Measurements from ENCODE around the gene ZNF605.
"Not testable (repeated sequence)": the region's sequence is repeated elsewhere in the genome, so short reads cannot be mapped to it uniquely, and the experiment has no call there.

Gene ZNF605

DNA sequence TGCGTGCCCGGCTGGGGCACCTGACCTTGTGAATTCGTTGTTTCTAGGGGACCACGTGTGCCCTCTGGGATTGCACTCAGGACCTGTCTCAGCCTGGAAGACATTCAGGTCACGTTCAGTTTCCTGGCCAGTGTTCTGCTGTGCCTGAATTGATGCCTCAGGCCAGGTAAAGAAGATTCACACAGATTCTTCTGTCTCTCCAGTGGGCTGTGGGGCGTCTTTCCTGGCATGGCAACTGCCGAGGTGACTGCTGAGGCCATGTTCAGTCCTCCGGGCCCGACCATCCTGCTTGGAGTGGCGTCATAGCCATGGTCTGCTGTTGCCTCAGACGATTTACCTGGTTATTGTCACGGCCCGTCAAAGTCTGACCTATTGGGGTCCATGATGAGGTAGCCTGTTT, 13.5 kb downstream of the ZNF605 start:
- Mint-ChIP-seq H3K4me3 (no peak overlapping the region), H3K4me1 (no peaks in the 10 kb centered on the region), H3K27me3 (no peaks in the 10 kb centered on the region), H3K36me3 (ENCODE audit: insufficient read depth) (peaks cover 11% of the 10 kb centered on the region), H3K9me3 (peaks cover 5% of the 10 kb centered on the region), H3K27ac (ENCODE audit: low read depth) (no peak overlapping the region)
- no peak for DNase-seq (ENCODE audit: low spot score in 2 of 2)
- no peak for ATAC-seq (replicated peaks; ENCODE audit: extremely low read depth, poor library complexity, severe bottlenecking)

DNA sequence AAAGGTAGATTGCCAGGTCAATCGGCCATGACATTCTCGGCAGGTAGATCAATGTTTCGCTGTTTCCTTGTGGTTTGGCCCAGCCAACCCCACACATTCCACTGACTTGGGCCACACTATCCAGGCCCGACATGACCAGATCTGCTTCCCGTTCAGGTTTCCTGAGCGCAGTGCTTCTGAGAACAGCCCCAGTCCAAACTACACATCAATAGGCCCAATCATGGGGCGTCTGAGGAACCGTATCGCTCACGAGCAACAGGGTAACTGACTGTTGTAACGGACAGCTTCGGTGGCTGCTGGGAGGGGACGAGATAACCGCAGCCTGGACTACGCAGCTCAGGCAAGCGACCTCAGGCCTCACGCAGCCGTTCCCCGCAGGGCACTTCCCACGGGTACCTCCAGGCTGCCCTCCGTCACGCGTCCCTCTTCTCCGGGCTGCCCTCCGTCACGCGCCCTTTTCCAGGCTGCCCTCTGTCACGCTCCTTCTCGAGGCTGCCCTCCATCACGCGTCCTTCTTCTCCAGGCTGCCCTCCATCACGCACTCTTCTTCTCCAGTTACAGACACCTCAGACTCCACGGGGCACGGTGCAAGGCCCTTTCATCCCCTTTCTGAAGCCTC, 14.7 kb downstream of the ZNF605 start:
- Mint-ChIP-seq H3K27ac (ENCODE audit: low read depth) (no peak overlapping the region), H3K9me3 (peaks cover 5% of the 10 kb centered on the region), H3K4me3 (no peak overlapping the region), H3K4me1 (no peaks in the 10 kb centered on the region), H3K36me3 (ENCODE audit: insufficient read depth) (peaks cover 11% of the 10 kb centered on the region), H3K27me3 (no peaks in the 10 kb centered on the region)
- DNase-seq (ENCODE audit: low spot score in 2 of 2) (no peak), ATAC-seq (replicated peaks; ENCODE audit: extremely low read depth, poor library complexity, severe bottlenecking) (no peak)

DNA sequence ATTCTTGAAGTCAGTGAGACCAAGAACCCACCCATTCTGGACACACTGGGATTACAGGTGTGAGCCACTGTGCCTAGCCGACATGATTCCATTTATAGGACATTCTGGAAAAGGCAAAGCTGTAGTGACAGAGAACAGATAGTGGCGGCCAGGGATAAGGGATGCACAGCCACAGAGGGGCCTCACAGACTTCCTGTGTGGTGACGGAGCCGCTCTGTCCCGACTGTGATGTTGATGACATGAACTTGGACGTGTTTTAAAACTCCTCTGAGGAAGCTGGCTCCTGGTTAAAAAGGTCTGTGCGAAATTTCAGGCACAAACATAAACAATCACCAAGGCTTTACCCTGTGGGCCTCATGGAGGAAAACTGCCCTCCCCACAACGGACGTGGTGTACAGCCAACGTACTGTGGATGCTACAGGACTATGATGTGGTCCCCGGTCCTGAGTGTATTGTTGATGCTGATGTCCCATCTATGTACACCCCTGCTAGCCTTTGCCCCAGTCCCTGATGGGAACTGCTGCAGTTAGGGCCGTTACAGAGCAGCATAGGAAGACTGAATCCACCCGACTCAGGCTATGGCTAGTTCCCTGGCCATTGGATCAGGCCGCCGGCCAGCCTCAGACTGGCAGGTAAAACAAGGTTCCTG, 15.9 kb downstream of the ZNF605 start:
- peaks cover 9% of the 10 kb centered on the region for H3K36me3 Mint-ChIP-seq (ENCODE audit: insufficient read depth)
- H3K9me3 Mint-ChIP-seq, result peaks cover 7% of the 10 kb centered on the region
- no peak overlapping the region for H3K27ac Mint-ChIP-seq (ENCODE audit: low read depth)
- DNase-seq (ENCODE audit: low spot score in 2 of 2) (no peak), ATAC-seq (replicated peaks; ENCODE audit: extremely low read depth, poor library complexity, severe bottlenecking) (no peak)
- H3K4me3 Mint-ChIP-seq, result no peak overlapping the region
- H3K4me1 Mint-ChIP-seq, result no peaks in the 10 kb centered on the region
- H3K27me3 Mint-ChIP-seq, result no peaks in the 10 kb centered on the region

GRCh38 chr12:132938807-132939206, 17.3 kb downstream of the ZNF605 start:
- not testable (repeated sequence) for H3K36me3 Mint-ChIP-seq (ENCODE audit: insufficient read depth); H3K4me3 Mint-ChIP-seq; H3K4me1 Mint-ChIP-seq; H3K27ac Mint-ChIP-seq (ENCODE audit: low read depth); H3K27me3 Mint-ChIP-seq; ATAC-seq (replicated peaks; ENCODE audit: extremely low read depth, poor library complexity, severe bottlenecking); DNase-seq (ENCODE audit: low spot score in 2 of 2)
- H3K9me3 Mint-ChIP-seq, result peaks cover 15% of the 10 kb centered on the region

GRCh38 chr12:132937476-132937875, 18.6 kb downstream of the ZNF605 start:
- no peak overlapping the region for H3K27ac Mint-ChIP-seq (ENCODE audit: low read depth)
- H3K9me3 Mint-ChIP-seq, result peaks cover 15% of the 10 kb centered on the region
- H3K36me3 Mint-ChIP-seq (ENCODE audit: insufficient read depth), result no peaks in the 10 kb centered on the region
- no peak for ATAC-seq (replicated peaks; ENCODE audit: extremely low read depth, poor library complexity, severe bottlenecking)
- no peak overlapping the region for H3K4me3 Mint-ChIP-seq
- no peaks in the 10 kb centered on the region for H3K27me3 Mint-ChIP-seq
- DNase-seq (ENCODE audit: low spot score in 2 of 2), result no peak
- no peaks in the 10 kb centered on the region for H3K4me1 Mint-ChIP-seq

- not testable (repeated sequence) for H3K36me3 Mint-ChIP-seq (ENCODE audit: insufficient read depth); H3K4me3 Mint-ChIP-seq; H3K27me3 Mint-ChIP-seq; DNase-seq (ENCODE audit: low spot score in 2 of 2); H3K4me1 Mint-ChIP-seq; ATAC-seq (replicated peaks; ENCODE audit: extremely low read depth, poor library complexity, severe bottlenecking); H3K27ac Mint-ChIP-seq (ENCODE audit: low read depth)
- H3K9me3 Mint-ChIP-seq, result peaks cover 14% of the 10 kb centered on the region
Observed at GRCh38 chr12:132936921-132937320, 19.2 kb downstream of the ZNF605 start.

DNA sequence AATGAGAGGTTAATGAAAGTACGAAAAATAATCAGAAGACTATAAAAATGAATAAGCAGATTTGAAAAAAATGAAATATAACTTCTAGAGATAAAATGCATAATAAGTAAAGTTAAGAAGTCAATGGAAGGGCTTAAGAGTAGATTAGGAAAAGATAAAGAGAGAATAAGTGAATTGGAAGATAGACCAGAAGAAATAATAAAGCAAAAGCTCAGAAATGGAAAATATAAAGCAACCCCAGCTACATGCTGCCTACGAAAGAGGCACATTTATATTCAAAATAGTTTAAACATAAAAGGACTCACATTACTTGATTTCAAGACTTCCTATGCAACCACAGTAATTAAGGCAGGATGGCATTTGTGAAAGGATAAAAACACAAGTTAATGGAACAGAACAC, 19.9 kb downstream of the ZNF605 start:
- Mint-ChIP-seq H3K9me3 (peaks cover 15% of the 10 kb centered on the region), H3K27me3 (no peaks in the 10 kb centered on the region), H3K4me3 (no peak overlapping the region), H3K27ac (ENCODE audit: low read depth) (no peak overlapping the region), H3K4me1 (no peaks in the 10 kb centered on the region), H3K36me3 (ENCODE audit: insufficient read depth) (peaks cover 3% of the 10 kb centered on the region)
- no peak for ATAC-seq (replicated peaks; ENCODE audit: extremely low read depth, poor library complexity, severe bottlenecking)
- DNase-seq (ENCODE audit: low spot score in 2 of 2), result no peak

GRCh38 chr12:132926415-132926833, 29.7 kb downstream of the ZNF605 start:
- peaks cover 47% of the 10 kb centered on the region for H3K9me3 Mint-ChIP-seq
- DNase-seq (ENCODE audit: low spot score in 2 of 2) (no peak), ATAC-seq (replicated peaks; ENCODE audit: extremely low read depth, poor library complexity, severe bottlenecking) (no peak)
- peaks cover 2% of the 10 kb centered on the region for H3K36me3 Mint-ChIP-seq (ENCODE audit: insufficient read depth)
- H3K4me1 Mint-ChIP-seq, result no peaks in the 10 kb centered on the region
- H3K4me3 Mint-ChIP-seq, result no peak overlapping the region
- no peaks in the 10 kb centered on the region for H3K27me3 Mint-ChIP-seq
- H3K27ac Mint-ChIP-seq (ENCODE audit: low read depth), result no peak overlapping the region

GRCh38 chr12:132925597-132926414, 30.3 kb downstream of the ZNF605 start:
- H3K36me3 Mint-ChIP-seq (ENCODE audit: insufficient read depth), result no peaks in the 10 kb centered on the region
- H3K27ac Mint-ChIP-seq (ENCODE audit: low read depth), result no peak overlapping the region
- H3K9me3 Mint-ChIP-seq, result peaks cover 43% of the 10 kb centered on the region
- H3K27me3 Mint-ChIP-seq, result no peaks in the 10 kb centered on the region
- no peak overlapping the region for H3K4me3 Mint-ChIP-seq
- no peak for DNase-seq (ENCODE audit: low spot score in 2 of 2)
- ATAC-seq (replicated peaks; ENCODE audit: extremely low read depth, poor library complexity, severe bottlenecking), result no peak
- no peaks in the 10 kb centered on the region for H3K4me1 Mint-ChIP-seq

DNA sequence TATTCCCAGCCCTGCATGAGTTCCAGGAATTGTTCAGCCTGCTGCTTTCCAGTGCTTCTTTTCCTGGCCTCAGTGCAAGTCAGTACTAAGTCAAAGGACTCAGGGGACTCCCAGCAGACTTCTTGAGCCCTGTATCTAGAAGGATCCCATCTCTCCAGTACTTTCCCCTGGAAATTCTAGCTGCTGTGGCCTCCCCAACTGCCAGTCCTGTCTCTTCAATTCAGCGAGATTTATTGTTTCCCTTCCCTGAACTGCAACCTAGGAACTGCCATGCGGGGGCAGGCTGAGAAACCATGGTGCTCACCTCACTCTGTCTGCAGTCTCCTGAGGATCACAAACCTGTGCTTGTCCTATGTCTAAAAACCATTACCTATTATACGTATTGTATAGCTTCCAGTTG, 31.8 kb downstream of the ZNF605 start:
- Mint-ChIP-seq H3K4me1 (no peaks in the 10 kb centered on the region), H3K9me3 (peaks cover 36% of the 10 kb centered on the region), H3K27me3 (no peaks in the 10 kb centered on the region), H3K36me3 (ENCODE audit: insufficient read depth) (no peaks in the 10 kb centered on the region), H3K27ac (ENCODE audit: low read depth) (no peak overlapping the region), H3K4me3 (no peak overlapping the region)
- no peak for ATAC-seq (replicated peaks; ENCODE audit: extremely low read depth, poor library complexity, severe bottlenecking)
- no peak for DNase-seq (ENCODE audit: low spot score in 2 of 2)

- no peak for ATAC-seq (replicated peaks; ENCODE audit: extremely low read depth, poor library complexity, severe bottlenecking)
Observed at GRCh38 chr12:132923356-132923909, 32.7 kb downstream of the ZNF605 start.

DNA sequence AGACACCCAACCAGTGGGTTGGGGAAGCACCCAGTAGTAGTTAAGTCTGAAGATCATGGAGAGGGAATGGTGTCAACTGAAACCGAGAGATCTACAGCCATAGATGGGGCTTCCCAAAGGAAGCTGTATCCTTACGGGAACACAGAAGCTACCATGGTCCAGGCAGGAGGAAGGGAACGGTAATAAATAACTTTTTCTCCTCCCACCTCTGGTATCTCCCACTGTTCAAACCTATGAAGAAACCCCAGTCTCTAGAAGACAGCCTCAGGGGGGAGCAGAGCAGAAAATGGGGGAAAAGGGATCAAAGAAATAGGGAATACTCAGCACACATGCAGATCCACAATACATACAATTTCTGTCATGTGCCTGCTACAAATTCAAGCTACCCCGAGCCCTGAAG, 33.4 kb downstream of the ZNF605 start:
- DNase-seq (ENCODE audit: low spot score in 2 of 2) (no peak), ATAC-seq (replicated peaks; ENCODE audit: extremely low read depth, poor library complexity, severe bottlenecking) (no peak)
- no peak overlapping the region for H3K27ac Mint-ChIP-seq (ENCODE audit: low read depth)
- H3K9me3 Mint-ChIP-seq, result peaks cover 36% of the 10 kb centered on the region
- H3K36me3 Mint-ChIP-seq (ENCODE audit: insufficient read depth), result no peaks in the 10 kb centered on the region
- no peaks in the 10 kb centered on the region for H3K4me1 Mint-ChIP-seq
- no peak overlapping the region for H3K4me3 Mint-ChIP-seq
- no peaks in the 10 kb centered on the region for H3K27me3 Mint-ChIP-seq

More at GRCh38 chr12:132923356-132923909, 32.7 kb downstream of the ZNF605 start:
- peaks cover 36% of the 10 kb centered on the region for H3K9me3 Mint-ChIP-seq
- no peaks in the 10 kb centered on the region for H3K36me3 Mint-ChIP-seq (ENCODE audit: insufficient read depth)
- no peak for DNase-seq (ENCODE audit: low spot score in 2 of 2)
- no peaks in the 10 kb centered on the region for H3K4me1 Mint-ChIP-seq
- no peak overlapping the region for H3K4me3 Mint-ChIP-seq
- no peak overlapping the region for H3K27ac Mint-ChIP-seq (ENCODE audit: low read depth)
- no peaks in the 10 kb centered on the region for H3K27me3 Mint-ChIP-seq

All from central memory CD8-positive, alpha-beta T cell (primary cell).